GM21619 (cell line): ENCODE results near the gene ACYP2.

ENCODE experiments used
- ATAC-seq: cut with Tn5 transposase; IDR thresholded peaks from one replicate; pipeline ENCODE4 v1.9.1; 2021; ENCODE audit not compliant: unreplicated experiment

ACYP2 gene

GRCh38 chr2:54149638-54150441 is 34.4 kb downstream of the ACYP2 start:
- no peak for ATAC-seq

- ATAC-seq, result no peak
Observed at GRCh38 chr2:54158311-54158710, 42.9 kb downstream of the ACYP2 start.

DNA sequence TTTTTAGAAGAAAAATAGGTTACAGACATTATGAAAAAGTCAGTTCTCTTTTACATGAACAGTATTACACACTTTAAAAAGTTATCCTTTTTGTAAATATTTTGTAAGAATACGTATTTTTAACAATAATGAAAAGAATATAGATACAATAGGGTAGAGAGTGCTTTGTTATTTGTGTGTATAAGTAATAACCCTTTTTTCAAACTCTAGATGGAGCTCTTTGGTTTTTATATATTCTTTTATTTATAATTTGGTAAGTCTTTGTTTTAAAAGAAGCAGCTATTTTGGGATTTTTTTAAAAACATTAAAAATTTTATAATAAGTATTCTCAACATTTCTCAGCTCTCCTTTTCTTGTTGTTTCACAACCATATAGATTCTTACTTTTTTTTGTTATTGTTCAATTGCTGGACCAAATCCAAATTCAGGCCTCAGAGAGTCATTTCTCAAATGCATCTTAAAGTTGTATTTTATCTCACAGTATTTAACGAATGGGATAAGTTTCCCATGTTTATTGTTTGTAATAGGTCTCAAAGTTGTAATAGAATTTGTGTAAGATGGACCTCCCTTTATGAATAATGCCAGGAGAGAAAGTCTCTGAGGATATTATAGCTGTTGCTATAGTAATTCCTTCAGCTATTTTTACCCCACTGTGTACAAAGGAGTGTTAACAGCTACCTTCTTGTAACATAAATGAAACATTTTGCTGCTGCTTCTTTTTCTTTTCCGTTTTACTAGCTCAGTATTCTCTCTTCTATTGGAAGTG is 46.4 kb downstream of the ACYP2 start:
- ATAC-seq, result no peak

DNA sequence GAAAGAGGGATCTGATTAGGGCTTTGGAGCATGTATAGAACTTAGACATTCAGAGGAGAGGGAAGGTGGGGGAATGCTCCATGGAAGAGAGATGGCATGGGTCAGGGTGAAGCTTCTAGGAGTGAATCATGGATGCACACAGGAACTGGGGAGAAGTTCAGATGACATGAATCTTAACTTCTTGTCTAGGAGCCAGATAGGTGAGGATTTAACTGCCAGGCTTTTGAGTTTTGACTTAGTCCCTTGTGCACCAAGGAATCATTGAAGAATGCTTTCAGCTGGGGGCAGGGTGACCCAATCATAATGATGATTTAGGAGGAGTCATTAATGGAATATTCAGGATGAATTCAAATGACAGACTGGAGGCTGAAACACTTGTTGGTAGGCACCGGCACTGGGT is 48.7 kb downstream of the ACYP2 start:
- ATAC-seq, result no peak

- no peak for ATAC-seq
Observed at GRCh38 chr2:54166121-54166773, 50.8 kb downstream of the ACYP2 start.

GRCh38 chr2:54176577-54176976 is 61.2 kb downstream of the ACYP2 start:
- ATAC-seq, result no peak

DNA sequence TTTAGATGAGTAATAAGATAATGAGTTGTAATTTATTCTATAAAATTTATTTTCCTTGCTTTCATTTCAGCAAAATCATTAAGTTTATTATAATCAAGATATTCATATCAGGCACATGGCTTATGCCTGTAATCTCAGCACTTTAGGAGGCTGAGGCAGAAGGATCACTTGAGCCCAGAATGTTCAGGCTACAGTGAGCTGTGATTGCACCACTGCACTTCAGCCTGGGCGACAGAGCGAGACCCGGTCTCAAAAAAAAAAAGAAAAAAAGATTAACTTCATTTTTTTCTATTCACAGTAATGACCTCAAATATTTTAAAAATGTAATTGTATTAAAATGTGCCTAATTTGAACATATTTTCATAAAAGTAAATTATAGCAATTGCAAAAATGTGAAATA is 67.9 kb downstream of the ACYP2 start:
- ATAC-seq, result no peak

- no peak for ATAC-seq
Observed at GRCh38 chr2:54183972-54184371, 68.6 kb downstream of the ACYP2 start.

- ATAC-seq, result no peak
Observed at GRCh38 chr2:54185105-54185504, 69.7 kb downstream of the ACYP2 start.

- no peak for ATAC-seq
Observed at GRCh38 chr2:54187331-54187730, 71.9 kb downstream of the ACYP2 start.

- no peak for ATAC-seq
Observed at GRCh38 chr2:54189539-54189938, 74.1 kb downstream of the ACYP2 start.

- no peak for ATAC-seq
Observed at GRCh38 chr2:54191361-54192135, 76.1 kb downstream of the ACYP2 start.

DNA sequence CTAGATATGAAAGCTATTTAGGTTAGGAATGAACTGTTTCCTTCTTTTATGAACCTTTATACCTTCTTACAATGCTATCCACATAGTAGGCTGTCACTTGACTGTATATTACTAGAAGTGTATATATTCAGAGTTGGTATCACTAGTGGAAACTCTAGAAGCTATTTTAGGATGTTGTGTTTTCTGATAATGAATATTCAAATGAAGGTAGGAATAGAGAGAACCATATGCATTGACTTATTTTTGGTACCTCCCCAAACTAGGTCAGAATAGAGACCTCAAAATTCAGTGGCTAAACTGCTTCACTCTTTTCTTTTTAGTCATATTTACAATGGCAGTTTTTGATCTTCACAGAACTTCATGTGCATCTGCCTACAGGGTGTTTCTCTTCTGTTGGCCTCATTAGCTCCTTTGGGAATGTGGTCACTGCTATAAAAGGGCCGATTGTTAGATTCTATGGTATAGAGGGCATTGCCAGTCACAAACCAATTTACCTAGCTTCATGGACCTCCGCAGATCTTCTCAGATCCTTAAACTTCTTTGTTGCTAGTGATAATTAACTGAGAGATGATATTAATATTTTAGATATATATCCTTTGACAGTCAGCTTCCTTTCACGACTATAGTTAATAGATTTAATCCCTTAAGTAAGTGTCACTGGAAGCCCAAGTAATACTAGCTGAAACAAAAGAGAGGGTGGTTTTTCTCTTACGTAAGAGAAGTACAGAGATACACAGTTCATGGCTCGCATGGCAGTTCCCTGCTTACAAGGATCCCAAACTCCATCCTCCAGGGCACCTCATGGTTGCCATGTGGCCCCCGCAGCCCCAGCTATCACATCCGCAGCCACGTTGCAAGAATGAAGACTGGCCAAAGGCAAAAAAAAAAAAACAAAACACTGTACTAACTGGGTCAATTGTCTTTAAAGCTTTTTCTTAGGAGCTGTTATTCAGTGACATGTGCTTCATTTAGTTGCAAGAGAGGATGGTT is 79.6 kb downstream of the ACYP2 start:
- ATAC-seq, result no peak

DNA sequence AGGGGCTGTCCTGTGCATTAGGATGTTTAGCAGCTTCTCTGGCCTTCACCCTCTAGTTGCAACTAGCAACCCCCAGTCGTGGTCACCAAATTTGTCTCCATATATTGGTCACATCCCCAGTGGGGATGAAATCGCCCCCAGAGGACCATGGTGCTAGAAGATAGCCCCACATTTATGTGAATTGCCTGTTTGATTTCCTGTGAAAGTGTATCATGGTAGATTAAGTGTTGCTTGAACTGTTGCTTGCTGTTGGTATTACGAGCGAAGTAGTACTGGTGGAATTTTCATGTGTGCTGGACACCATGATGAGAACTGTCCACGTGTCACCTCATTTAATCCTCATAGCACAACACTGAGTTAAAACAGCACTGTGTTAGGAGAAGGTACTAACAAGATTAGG is 81.2 kb downstream of the ACYP2 start:
- ATAC-seq, result no peak

GRCh38 chr2:54204476-54204875 is 89.1 kb downstream of the ACYP2 start:
- no peak for ATAC-seq

- ATAC-seq, result no peak
Observed at GRCh38 chr2:54206596-54206995, 91.2 kb downstream of the ACYP2 start.

- ATAC-seq, result no peak
Observed at GRCh38 chr2:54207666-54208195, 92.3 kb downstream of the ACYP2 start.

DNA sequence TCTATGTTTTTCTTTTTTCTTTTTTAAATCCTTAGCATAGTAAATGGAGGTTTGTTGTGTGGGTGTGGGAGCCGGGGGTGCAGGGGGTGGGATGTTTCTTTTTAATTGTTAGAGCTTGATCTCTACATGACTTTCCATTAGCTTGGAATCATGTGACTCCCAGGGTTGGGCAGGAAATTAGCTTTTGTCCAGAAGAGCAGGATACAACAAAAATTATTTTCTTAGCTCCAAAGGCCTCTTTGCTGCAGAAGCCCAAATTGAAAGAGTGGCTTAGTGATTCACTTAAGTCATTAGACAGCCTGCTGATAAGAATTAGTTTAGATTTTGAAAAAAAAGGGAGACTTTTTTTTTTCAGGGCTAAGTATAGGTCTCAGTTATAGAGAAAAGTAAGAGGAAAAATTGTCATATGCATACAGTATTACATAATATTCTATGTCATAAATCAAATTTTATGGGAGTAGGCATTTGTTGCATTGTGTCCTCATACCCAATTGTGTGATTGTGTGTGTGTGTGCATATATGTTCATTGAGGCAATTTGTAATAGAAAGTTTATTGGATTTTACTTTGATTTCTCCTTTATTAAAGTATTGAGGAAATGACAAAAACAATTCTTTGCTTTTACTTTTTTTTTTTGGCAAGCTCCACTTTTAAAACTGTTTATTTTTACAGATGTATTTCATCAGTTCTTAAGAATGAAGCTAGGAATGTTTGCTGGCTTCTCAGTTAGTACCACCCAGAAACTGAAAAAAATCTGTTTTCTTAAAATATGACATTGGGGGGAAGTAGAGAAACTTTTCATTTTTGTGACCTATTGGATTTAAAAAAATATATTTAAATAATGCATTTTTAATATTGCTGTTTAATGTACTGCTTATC is 93.2 kb downstream of the ACYP2 start:
- no peak for ATAC-seq

DNA sequence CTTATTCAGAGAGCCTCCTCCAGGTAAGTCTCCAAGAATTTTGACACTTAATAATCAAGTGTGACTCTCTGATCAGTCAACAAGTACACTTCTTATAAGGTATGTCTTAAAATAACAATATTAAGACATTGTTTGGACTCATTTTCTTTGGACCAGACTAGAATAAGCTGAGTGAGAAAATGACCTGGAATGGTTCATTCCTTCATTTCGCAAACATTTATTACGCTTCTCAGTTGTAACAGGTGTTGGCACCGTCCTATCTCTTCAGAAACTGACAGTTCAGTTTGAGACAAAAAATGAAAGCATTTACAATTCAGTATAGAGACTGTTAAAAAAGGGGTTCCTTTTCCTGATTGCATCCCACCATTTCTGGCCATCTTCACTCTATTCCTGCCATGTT is 94.0 kb downstream of the ACYP2 start:
- ATAC-seq, result no peak
